ENCODE data around the gene MICALL1.

Gene MICALL1

GRCh38 chr22:37970864-37971263 lies 64.8 kb downstream of the MICALL1 start:
- Histone ChIP-seq H2AK5ac (ENCODE audit: low read length) (no peak overlapping the region), H3K4me2 (ENCODE audit: low read length) (no peak overlapping the region), H4K12ac (ENCODE audit: low read depth, low read length) (no peak overlapping the region), H3K18ac (ENCODE audit: low read length) (no peak overlapping the region), H2BK12ac (ENCODE audit: low read length) (no peak overlapping the region), H4K91ac (ENCODE audit: low read depth, low read length) (no peak overlapping the region), H3K27ac (ENCODE audit: low read depth, low read length) (no peak overlapping the region), H2BK5ac (ENCODE audit: low read depth, low read length, poor library complexity) (no peak overlapping the region), H3K9me3 (ENCODE audit: insufficient read depth, low read depth, low read length) (peaks cover 2% of the 10 kb centered on the region), H3K4ac (ENCODE audit: low read depth, low read length) (no peak overlapping the region), H3K14ac (ENCODE audit: low read length) (no peak overlapping the region), H3K9ac (ENCODE audit: low read length) (no peak overlapping the region), H3K4me1 (ENCODE audit: control insufficient read depth in 1 of 2, insufficient read depth in 2 of 2, low read length in 2 of 2) (peaks cover 2 to 5% of the 10 kb centered on the region in 2 experiments), H3K36me3 (ENCODE audit: control insufficient read depth in 1 of 2, insufficient read depth in 2 of 2, low read length in 2 of 2) (peaks cover 25 to 26% of the 10 kb centered on the region in 2 experiments), H3K27me3 (ENCODE audit: insufficient read depth, low read length) (no peaks in the 10 kb centered on the region), H3K4me3 (ENCODE audit: low read depth, low read length) (no peak overlapping the region), H2AFZ (ENCODE audit: insufficient read depth, low read length, poor library complexity) (no peak overlapping the region), H3K79me2 (ENCODE audit: control insufficient read depth, insufficient read depth, low read length, poor library complexity) (no peaks in the 10 kb centered on the region), H2BK120ac (ENCODE audit: insufficient read depth, low read length, poor library complexity) (no peak overlapping the region), H4K8ac (ENCODE audit: low read depth, low read length) (no peak overlapping the region), H3K79me1 (ENCODE audit: low read length) (peaks cover 1% of the 10 kb centered on the region), H3K23ac (ENCODE audit: low read length) (no peak overlapping the region)
- no peak for DNase-seq
- WGBS (ENCODE audit: extremely low coverage, insufficient coverage, insufficient read length): no CpG with 5 or more reads among the region's 4 CpGs

DNA sequence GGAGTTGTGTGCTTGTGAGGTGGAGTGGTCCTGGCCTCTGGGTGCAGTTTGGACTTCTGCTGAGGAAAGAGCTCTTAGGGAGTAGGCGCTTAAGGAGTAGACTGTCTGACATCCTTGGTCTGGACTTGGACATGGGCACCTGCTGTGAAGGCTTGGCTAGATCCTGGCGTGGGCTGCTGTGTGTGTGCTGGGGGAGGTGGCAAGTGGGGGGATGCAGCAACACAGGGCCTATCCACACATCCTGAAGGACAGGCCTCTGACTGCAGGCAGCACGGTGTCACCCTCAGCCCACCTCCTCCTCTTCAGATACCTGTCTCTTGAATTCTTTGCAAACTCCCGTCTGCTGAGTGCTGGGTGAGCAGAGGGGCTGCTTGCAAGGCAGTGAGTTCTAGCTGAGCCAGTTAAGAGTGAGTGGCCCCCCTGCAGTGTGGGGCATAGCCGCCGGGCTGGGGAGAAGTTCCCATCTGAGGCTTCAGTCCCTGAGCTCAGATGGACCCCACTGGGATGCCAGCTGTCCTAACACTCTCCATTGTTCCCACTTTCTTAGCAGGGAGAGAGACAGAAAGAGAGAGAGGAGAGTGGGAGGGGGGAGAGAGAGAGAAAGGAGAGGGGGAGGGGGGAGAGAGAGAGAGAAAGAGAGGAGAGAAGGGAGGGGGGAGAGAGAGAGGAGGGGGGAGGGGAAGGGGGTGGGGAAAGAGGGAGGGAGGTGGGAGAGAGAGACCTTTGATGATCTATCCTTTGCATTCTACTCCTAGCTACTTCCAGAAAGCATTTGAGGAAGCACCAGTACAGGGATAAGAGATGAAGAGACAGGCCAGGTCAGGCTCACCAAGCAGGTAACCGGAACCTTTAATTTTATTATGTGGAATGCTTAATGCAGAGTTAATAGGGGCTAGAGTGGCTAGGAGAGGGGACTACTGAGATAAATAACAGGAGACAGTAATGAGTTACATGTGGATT lies 65.7 kb downstream of the MICALL1 start:
- peaks cover 20 to 22% of the 10 kb centered on the region in 2 experiments for H3K36me3 ChIP-seq (ENCODE audit: control insufficient read depth in 1 of 2, insufficient read depth in 2 of 2, low read length in 2 of 2)
- H3K27ac ChIP-seq (ENCODE audit: low read depth, low read length): no peak overlapping the region
- WGBS (ENCODE audit: extremely low coverage, insufficient coverage, insufficient read length): no CpG with 5 or more reads among the region's 7 CpGs
- no peak overlapping the region for H3K14ac ChIP-seq (ENCODE audit: low read length)
- no peaks in the 10 kb centered on the region for H3K79me1 ChIP-seq (ENCODE audit: low read length)
- H4K8ac ChIP-seq (ENCODE audit: low read depth, low read length): no peak overlapping the region
- H3K4me2 ChIP-seq (ENCODE audit: low read length): no peak overlapping the region
- H3K4me3 ChIP-seq (ENCODE audit: low read depth, low read length): no peak overlapping the region
- H3K23ac ChIP-seq (ENCODE audit: low read length): no peak overlapping the region
- no peak overlapping the region for H2BK120ac ChIP-seq (ENCODE audit: insufficient read depth, low read length, poor library complexity)
- no peak overlapping the region for H2AFZ ChIP-seq (ENCODE audit: insufficient read depth, low read length, poor library complexity)
- no peak overlapping the region for H3K4ac ChIP-seq (ENCODE audit: low read depth, low read length)
- H3K18ac ChIP-seq (ENCODE audit: low read length): no peak overlapping the region
- no peak for DNase-seq
- no peak overlapping the region for H2BK12ac ChIP-seq (ENCODE audit: low read length)
- no peak overlapping the region for H4K91ac ChIP-seq (ENCODE audit: low read depth, low read length)
- H3K9me3 ChIP-seq (ENCODE audit: insufficient read depth, low read depth, low read length): peaks cover 2% of the 10 kb centered on the region
- no peaks in the 10 kb centered on the region for H3K27me3 ChIP-seq (ENCODE audit: insufficient read depth, low read length)
- no peak overlapping the region for H3K9ac ChIP-seq (ENCODE audit: low read length)
- no peak overlapping the region for H4K12ac ChIP-seq (ENCODE audit: low read depth, low read length)
- no peaks in the 10 kb centered on the region for H3K79me2 ChIP-seq (ENCODE audit: control insufficient read depth, insufficient read depth, low read length, poor library complexity)
- no peak overlapping the region for H2AK5ac ChIP-seq (ENCODE audit: low read length)
- H3K4me1 ChIP-seq (ENCODE audit: control insufficient read depth in 1 of 2, insufficient read depth in 2 of 2, low read length in 2 of 2): no peaks in the 10 kb centered on the region
- no peak overlapping the region for H2BK5ac ChIP-seq (ENCODE audit: low read depth, low read length, poor library complexity)

- Histone ChIP-seq H3K27ac (ENCODE audit: low read depth, low read length) (no peak overlapping the region), H3K9ac (ENCODE audit: low read length) (no peak overlapping the region), H3K4me1 (ENCODE audit: control insufficient read depth in 1 of 2, insufficient read depth in 2 of 2, low read length in 2 of 2) (no peaks in the 10 kb centered on the region), H3K4ac (ENCODE audit: low read depth, low read length) (no peak overlapping the region), H2AK5ac (ENCODE audit: low read length) (no peak overlapping the region), H3K36me3 (ENCODE audit: control insufficient read depth in 1 of 2, insufficient read depth in 2 of 2, low read length in 2 of 2) (peaks cover 12 to 16% of the 10 kb centered on the region in 2 experiments), H2AFZ (ENCODE audit: insufficient read depth, low read length, poor library complexity) (no peak overlapping the region), H3K27me3 (ENCODE audit: insufficient read depth, low read length) (no peaks in the 10 kb centered on the region), H3K4me3 (ENCODE audit: low read depth, low read length) (no peak overlapping the region), H3K14ac (ENCODE audit: low read length) (no peak overlapping the region), H3K4me2 (ENCODE audit: low read length) (no peak overlapping the region), H3K79me1 (ENCODE audit: low read length) (no peaks in the 10 kb centered on the region), H3K9me3 (ENCODE audit: insufficient read depth, low read depth, low read length) (peaks cover 2% of the 10 kb centered on the region), H2BK120ac (ENCODE audit: insufficient read depth, low read length, poor library complexity) (no peak overlapping the region), H3K23ac (ENCODE audit: low read length) (no peak overlapping the region), H3K18ac (ENCODE audit: low read length) (no peak overlapping the region), H4K12ac (ENCODE audit: low read depth, low read length) (no peak overlapping the region), H4K91ac (ENCODE audit: low read depth, low read length) (no peak overlapping the region), H4K8ac (ENCODE audit: low read depth, low read length) (no peak overlapping the region), H2BK5ac (ENCODE audit: low read depth, low read length, poor library complexity) (no peak overlapping the region), H2BK12ac (ENCODE audit: low read length) (no peak overlapping the region), H3K79me2 (ENCODE audit: control insufficient read depth, insufficient read depth, low read length, poor library complexity) (no peaks in the 10 kb centered on the region)
- no CpG with 5 or more reads among the region's 3 CpGs for WGBS (ENCODE audit: extremely low coverage, insufficient coverage, insufficient read length)
- no peak for DNase-seq
Measured at GRCh38 chr22:37972527-37972926, 66.4 kb downstream of the MICALL1 start.

DNA sequence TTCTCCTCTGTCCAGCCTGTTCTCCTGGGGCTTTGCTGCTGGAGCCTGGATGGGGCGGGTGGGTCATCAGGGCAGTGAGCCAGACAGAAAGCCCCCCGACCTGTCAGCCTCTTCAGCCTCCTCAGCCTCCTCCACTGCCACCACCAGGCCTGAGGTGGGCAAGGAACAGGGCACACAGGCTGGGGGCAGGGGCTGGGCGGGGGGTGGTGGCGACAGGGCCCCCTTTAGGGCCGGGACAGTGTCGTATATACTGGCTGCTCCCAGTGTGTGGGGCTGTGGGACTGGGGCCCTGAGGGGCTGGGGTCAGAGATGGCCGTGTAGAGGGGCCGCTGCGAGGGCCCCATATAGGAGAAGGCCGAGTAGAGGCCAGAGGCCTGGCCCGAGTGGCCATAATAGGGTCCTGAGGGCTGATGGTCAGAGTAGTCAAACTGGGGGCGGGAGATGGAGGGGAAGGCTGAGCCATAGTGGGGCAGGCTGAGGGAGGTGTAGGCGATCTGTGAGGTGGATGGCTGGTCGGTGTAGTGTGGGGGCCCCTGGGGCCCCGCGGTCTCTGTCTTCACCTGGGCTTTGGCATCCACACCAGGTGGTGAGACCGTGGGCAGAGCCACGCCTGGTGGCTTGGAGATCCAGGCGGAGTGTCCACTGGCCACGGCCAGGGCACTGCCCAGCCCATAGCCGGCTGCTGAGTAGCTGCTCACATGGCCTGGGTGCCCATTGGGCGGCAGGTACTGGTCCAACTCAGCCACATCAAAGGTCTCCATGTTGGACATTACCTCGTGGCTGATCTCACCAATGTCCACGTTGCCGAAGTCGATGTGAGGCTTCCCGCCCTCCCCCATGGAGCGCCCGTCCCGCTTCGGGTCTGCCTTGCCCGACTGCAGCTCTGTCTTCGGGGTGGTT lies 67.4 kb downstream of the MICALL1 start:
- no peaks in the 10 kb centered on the region for H3K79me1 ChIP-seq (ENCODE audit: low read length)
- no peak overlapping the region for H2BK12ac ChIP-seq (ENCODE audit: low read length)
- H3K36me3 ChIP-seq (ENCODE audit: control insufficient read depth in 1 of 2, insufficient read depth in 2 of 2, low read length in 2 of 2): peaks cover 2 to 6% of the 10 kb centered on the region in 2 experiments
- H2AFZ ChIP-seq (ENCODE audit: insufficient read depth, low read length, poor library complexity): no peak overlapping the region
- no peak overlapping the region for H3K4me3 ChIP-seq (ENCODE audit: low read depth, low read length)
- H3K18ac ChIP-seq (ENCODE audit: low read length): no peak overlapping the region
- no peak overlapping the region for H3K23ac ChIP-seq (ENCODE audit: low read length)
- no peaks in the 10 kb centered on the region for H3K9me3 ChIP-seq (ENCODE audit: insufficient read depth, low read depth, low read length)
- H3K4me1 ChIP-seq (ENCODE audit: control insufficient read depth in 1 of 2, insufficient read depth in 2 of 2, low read length in 2 of 2): no peaks in the 10 kb centered on the region
- no peak overlapping the region for H4K8ac ChIP-seq (ENCODE audit: low read depth, low read length)
- no peak overlapping the region for H3K14ac ChIP-seq (ENCODE audit: low read length)
- no peak overlapping the region for H3K27ac ChIP-seq (ENCODE audit: low read depth, low read length)
- no peak overlapping the region for H4K12ac ChIP-seq (ENCODE audit: low read depth, low read length)
- H2BK120ac ChIP-seq (ENCODE audit: insufficient read depth, low read length, poor library complexity): no peak overlapping the region
- no peak for DNase-seq
- WGBS (ENCODE audit: extremely low coverage, insufficient coverage, insufficient read length): no CpG with 5 or more reads among the region's 33 CpGs
- H3K79me2 ChIP-seq (ENCODE audit: control insufficient read depth, insufficient read depth, low read length, poor library complexity): no peaks in the 10 kb centered on the region
- no peak overlapping the region for H2AK5ac ChIP-seq (ENCODE audit: low read length)
- no peak overlapping the region for H3K9ac ChIP-seq (ENCODE audit: low read length)
- H3K4me2 ChIP-seq (ENCODE audit: low read length): no peak overlapping the region
- no peak overlapping the region for H4K91ac ChIP-seq (ENCODE audit: low read depth, low read length)
- no peak overlapping the region for H3K4ac ChIP-seq (ENCODE audit: low read depth, low read length)
- H3K27me3 ChIP-seq (ENCODE audit: insufficient read depth, low read length): no peaks in the 10 kb centered on the region
- no peak overlapping the region for H2BK5ac ChIP-seq (ENCODE audit: low read depth, low read length, poor library complexity)

Data from trophoblast cell (in vitro differentiated cells and primary cell).